ENCODE data around the gene OR6X1. TPM values are rescaled to one million over a fixed set of nuclear protein-coding genes. Genes with fewer than 3 reads are reported as not detected.

OR6X1 gene
- total RNA-seq, 1 donor from 2014 or later = not detected

GRCh38 chr11:123740787-123741158, 13.5 kb downstream of the OR6X1 start:
- Mint-ChIP-seq H3K27ac (peak overlapping the region; percentile 90), H3K4me1 (peaks cover 30% of the 10 kb centered on the region), H3K27me3 (peaks cover 3% of the 10 kb centered on the region), H3K36me3 (ENCODE audit: low read depth) (peaks cover 45% of the 10 kb centered on the region), H3K9me3 (no peaks in the 10 kb centered on the region), H3K4me3 (peak overlapping the region; percentile 88)
- ATAC-seq (ENCODE audit: low read depth) = no peak
- intact Hi-C loops (cut with micrococcal nuclease) = loop anchor here (1.0 to 2.0 kb wide), 2 partner anchors 678 to 1212 kb away; partner anchors contain the start of gene HSPA8
- TF ChIP-seq, protein P1, sequence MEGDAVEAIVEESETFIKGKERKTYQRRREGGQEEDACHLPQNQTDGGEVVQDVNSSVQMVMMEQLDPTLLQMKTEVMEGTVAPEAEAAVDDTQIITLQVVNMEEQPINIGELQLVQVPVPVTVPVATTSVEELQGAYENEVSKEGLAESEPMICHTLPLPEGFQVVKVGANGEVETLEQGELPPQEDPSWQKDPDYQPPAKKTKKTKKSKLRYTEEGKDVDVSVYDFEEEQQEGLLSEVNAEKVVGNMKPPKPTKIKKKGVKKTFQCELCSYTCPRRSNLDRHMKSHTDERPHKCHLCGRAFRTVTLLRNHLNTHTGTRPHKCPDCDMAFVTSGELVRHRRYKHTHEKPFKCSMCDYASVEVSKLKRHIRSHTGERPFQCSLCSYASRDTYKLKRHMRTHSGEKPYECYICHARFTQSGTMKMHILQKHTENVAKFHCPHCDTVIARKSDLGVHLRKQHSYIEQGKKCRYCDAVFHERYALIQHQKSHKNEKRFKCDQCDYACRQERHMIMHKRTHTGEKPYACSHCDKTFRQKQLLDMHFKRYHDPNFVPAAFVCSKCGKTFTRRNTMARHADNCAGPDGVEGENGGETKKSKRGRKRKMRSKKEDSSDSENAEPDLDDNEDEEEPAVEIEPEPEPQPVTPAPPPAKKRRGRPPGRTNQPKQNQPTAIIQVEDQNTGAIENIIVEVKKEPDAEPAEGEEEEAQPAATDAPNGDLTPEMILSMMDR (IDR thresholded peaks at IDR 0.05) = no peak
- no peak for DNase-seq
- ChIA-PET POLR2A (interaction anchor here (0.7 to 1.2 kb wide), 3 partner anchors 14 to 679 kb away, joined by 3 to 5 read pairs (median 4); partner anchors contain the start of gene HSPA8), CTCF (no interaction called here)

- peaks cover 45% of the 10 kb centered on the region for H3K36me3 Mint-ChIP-seq (ENCODE audit: low read depth)
- no peaks in the 10 kb centered on the region for H3K27me3 Mint-ChIP-seq
- no peak overlapping the region for H3K4me3 Mint-ChIP-seq
- intact Hi-C loops (cut with micrococcal nuclease) = loop anchor here (10.0 kb wide), 1 partner anchor 886 kb away; the partner anchor contains the start of gene TBRG1
- TF ChIP-seq, protein P1 (IDR thresholded peaks at IDR 0.05) = no peak
- no peak overlapping the region for H3K27ac Mint-ChIP-seq
- ChIA-PET CTCF (interaction anchor here (1.0 kb wide), 1 partner anchor 628 kb away, joined by 4 read pairs; no protein-coding TSS in a partner anchor), POLR2A (no interaction called here)
- ATAC-seq (ENCODE audit: low read depth) (no peak), DNase-seq (no peak)
- peaks cover 30% of the 10 kb centered on the region for H3K4me1 Mint-ChIP-seq
- H3K9me3 Mint-ChIP-seq = no peaks in the 10 kb centered on the region
Observed at GRCh38 chr11:123738374-123738773, 15.9 kb downstream of the OR6X1 start.

DNA sequence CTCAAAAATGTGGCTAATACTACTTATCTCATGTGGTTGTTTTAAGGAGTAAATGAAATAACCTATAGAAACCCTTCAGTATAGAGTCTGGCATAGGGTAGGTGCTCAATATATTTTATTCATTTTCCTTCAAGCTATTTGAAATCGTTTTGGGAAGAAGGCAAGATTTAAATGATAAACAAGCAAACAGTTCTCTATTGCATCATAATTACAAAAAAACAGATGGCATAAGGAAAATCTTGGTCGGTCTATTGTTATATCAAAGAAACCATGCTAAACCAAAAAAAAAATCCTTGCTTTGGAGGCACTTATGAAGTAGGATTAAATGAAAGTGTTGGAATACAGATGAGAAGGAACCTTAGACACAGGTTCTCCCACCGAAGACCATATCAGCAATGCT, 17.5 kb downstream of the OR6X1 start:
- ATAC-seq (ENCODE audit: low read depth) (no peak), DNase-seq (no peak)
- intact Hi-C loops (cut with micrococcal nuclease) = loop anchor here (10.0 kb wide), 1 partner anchor 888 kb away; the partner anchor contains the start of gene TBRG1
- Mint-ChIP-seq H3K4me3 (no peak overlapping the region), H3K9me3 (no peaks in the 10 kb centered on the region), H3K27ac (no peak overlapping the region), H3K27me3 (no peaks in the 10 kb centered on the region), H3K4me1 (peaks cover 22% of the 10 kb centered on the region), H3K36me3 (ENCODE audit: low read depth) (peaks cover 43% of the 10 kb centered on the region)
- ChIA-PET POLR2A (no interaction called here), CTCF (no interaction called here)
- TF ChIP-seq, protein P1 (IDR thresholded peaks at IDR 0.05) = no peak

DNA sequence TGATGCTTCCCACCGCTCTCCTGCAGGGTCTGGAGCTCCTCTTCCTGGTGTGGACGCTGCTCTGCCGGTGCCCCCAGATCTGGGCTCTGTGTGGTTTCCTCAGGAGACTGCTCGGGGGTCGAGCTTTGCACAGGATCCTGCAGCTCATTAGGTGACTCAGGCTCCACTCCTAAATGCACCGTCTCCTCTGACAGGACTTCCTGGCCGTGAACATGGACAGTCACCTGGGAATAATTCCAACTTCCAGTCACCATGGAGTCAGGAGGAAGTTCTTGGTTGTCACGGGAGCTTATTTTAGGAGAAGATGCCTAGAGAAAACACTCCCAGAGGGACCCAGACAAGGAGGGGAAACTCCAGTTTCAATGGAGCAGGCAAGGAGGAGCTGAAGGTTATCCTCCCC, 24.7 kb downstream of the OR6X1 start:
- no peaks in the 10 kb centered on the region for H3K4me1 Mint-ChIP-seq
- DNase-seq (no peak), ATAC-seq (ENCODE audit: low read depth) (no peak)
- no peaks in the 10 kb centered on the region for H3K27me3 Mint-ChIP-seq
- ChIA-PET POLR2A (no interaction called here), CTCF (no interaction called here)
- peaks cover 16% of the 10 kb centered on the region for H3K9me3 Mint-ChIP-seq
- no peak overlapping the region for H3K27ac Mint-ChIP-seq
- TF ChIP-seq, protein P1 (IDR thresholded peaks at IDR 0.05) = no peak
- H3K4me3 Mint-ChIP-seq = no peak overlapping the region
- peaks cover 4% of the 10 kb centered on the region for H3K36me3 Mint-ChIP-seq (ENCODE audit: low read depth)
- intact Hi-C loops (cut with micrococcal nuclease) = loop anchor here (10.0 kb wide), 1 partner anchor 895 kb away; the partner anchor contains the start of gene TBRG1

DNA sequence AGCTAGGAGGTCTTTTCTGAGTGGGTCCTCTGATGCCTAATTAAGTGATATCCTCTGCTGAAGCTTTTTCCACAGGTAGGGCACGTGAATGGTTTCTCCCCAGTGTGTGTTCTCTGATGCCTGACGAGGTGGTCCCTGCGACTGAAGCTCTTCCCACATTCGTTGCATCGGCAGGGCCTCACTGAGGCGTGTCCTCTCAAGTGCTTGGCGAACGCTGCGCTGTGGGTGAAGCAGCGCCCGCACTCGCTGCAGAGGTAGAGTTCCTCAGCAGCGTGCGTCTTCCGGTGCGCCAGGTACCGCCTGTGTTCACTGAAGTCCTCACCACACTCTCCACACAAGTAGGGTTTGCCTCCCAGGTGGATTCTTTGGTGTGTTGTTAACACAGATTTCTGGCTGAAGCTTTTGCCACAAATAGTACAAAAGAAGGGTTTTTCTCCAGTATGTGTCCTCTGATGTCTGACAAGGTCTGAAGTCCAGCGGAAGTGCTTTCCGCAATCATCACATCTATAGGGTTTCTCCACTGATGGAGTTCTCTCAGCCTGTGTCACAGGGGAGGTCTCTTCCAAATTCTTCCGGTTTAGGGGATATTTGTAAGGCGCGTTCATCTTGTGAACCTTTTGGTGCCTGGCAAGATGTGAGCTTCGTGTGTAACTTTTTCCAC, 28.2 kb downstream of the OR6X1 start:
- ChIA-PET POLR2A (no interaction called here), CTCF (no interaction called here)
- TF ChIP-seq, protein P1 (IDR thresholded peaks at IDR 0.05) = no peak
- Mint-ChIP-seq H3K36me3 (ENCODE audit: low read depth) (peaks cover 14% of the 10 kb centered on the region), H3K9me3 (peaks cover 16% of the 10 kb centered on the region), H3K27ac (no peak overlapping the region), H3K4me1 (no peaks in the 10 kb centered on the region), H3K27me3 (no peaks in the 10 kb centered on the region), H3K4me3 (no peak overlapping the region)
- ATAC-seq (ENCODE audit: low read depth) (no peak), DNase-seq (no peak)
- intact Hi-C loops (cut with micrococcal nuclease) = no loop called here

All from activated B cell treated with CpG ODN at 0.5 μM for 24 hours (primary cell).